ENCODE data around the gene SHISAL2B.

Gene SHISAL2B

GRCh38 chr5:64744914-64745313 is 54.6 kb downstream of the SHISAL2B start:
- no peak overlapping the region for H3K9ac ChIP-seq
- no peaks in the 10 kb centered on the region for H3K9me3 ChIP-seq
- no peak overlapping the region for H3K4me2 ChIP-seq
- peaks cover 35% of the 10 kb centered on the region for H4K20me1 ChIP-seq
- no peak overlapping the region for H3K27ac ChIP-seq
- peaks cover 50% of the 10 kb centered on the region for H3K36me3 ChIP-seq
- no peak overlapping the region for H3K4me3 ChIP-seq
- peaks cover 10% of the 10 kb centered on the region; the same call in 1 of the 2 replicates for H3K4me1 ChIP-seq
- no peaks in the 10 kb centered on the region for H3K27me3 ChIP-seq
- no peak for TF ChIP-seq Cebpa-rat (IDR thresholded peaks at IDR 0.05)

- Histone ChIP-seq H3K4me1 (peaks cover 10% of the 10 kb centered on the region; the same call in 1 of the 2 replicates), H4K20me1 (peaks cover 37% of the 10 kb centered on the region), H3K4me2 (no peak overlapping the region), H3K27me3 (no peaks in the 10 kb centered on the region), H3K4me3 (no peak overlapping the region), H3K27ac (no peak overlapping the region), H3K9me3 (no peaks in the 10 kb centered on the region), H3K9ac (no peak overlapping the region), H3K36me3 (peaks cover 46% of the 10 kb centered on the region)
- TF ChIP-seq Cebpa-rat (IDR thresholded peaks at IDR 0.05) = no peak
Measured at GRCh38 chr5:64746446-64746845, 56.1 kb downstream of the SHISAL2B start.

- H3K9ac ChIP-seq = no peak overlapping the region
Measured at GRCh38 chr5:64749385-64749784, 59.1 kb downstream of the SHISAL2B start.

DNA sequence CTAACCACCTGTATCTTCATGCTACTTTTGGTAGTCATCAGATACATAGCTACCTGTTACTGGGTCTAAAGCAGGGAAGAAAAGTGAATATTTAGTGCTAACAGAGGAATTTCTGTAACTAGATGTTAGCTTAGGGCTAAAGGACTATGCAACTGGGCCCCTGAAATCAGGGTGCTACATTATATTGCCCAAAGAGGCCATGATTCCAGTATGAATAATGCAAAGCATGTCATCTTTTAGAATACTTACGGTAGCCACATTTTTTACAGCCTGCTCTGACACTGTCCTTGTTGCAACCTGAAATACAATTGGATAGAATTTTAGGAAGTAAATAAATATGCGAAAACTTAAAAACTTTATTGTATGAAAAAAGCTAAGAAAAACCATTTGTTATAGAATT is 63.8 kb downstream of the SHISAL2B start:
- no peaks in the 10 kb centered on the region for H3K27me3 ChIP-seq
- H3K9ac ChIP-seq = no peak overlapping the region
- no peaks in the 10 kb centered on the region for H3K4me1 ChIP-seq
- peaks cover 57% of the 10 kb centered on the region for H3K36me3 ChIP-seq
- no peak overlapping the region for H3K4me2 ChIP-seq
- H4K20me1 ChIP-seq = peaks cover 59% of the 10 kb centered on the region
- no peak for TF ChIP-seq Cebpa-rat (IDR thresholded peaks at IDR 0.05)
- H3K4me3 ChIP-seq = no peak overlapping the region
- no peaks in the 10 kb centered on the region for H3K9me3 ChIP-seq
- no peak overlapping the region for H3K27ac ChIP-seq

More at GRCh38 chr5:64749385-64749784, 59.1 kb downstream of the SHISAL2B start:
- H3K4me3 ChIP-seq = no peak overlapping the region
- H3K4me2 ChIP-seq = no peak overlapping the region
- no peak overlapping the region for H3K27ac ChIP-seq
- no peaks in the 10 kb centered on the region for H3K27me3 ChIP-seq
- peaks cover 37% of the 10 kb centered on the region for H4K20me1 ChIP-seq
- TF ChIP-seq Cebpa-rat (IDR thresholded peaks at IDR 0.05) = no peak
- no peaks in the 10 kb centered on the region for H3K4me1 ChIP-seq
- H3K36me3 ChIP-seq = peaks cover 51% of the 10 kb centered on the region
- no peaks in the 10 kb centered on the region for H3K9me3 ChIP-seq

GRCh38 chr5:64758901-64759300 is 68.6 kb downstream of the SHISAL2B start:
- no peak overlapping the region for H3K4me3 ChIP-seq
- H3K27ac ChIP-seq = no peak overlapping the region
- H3K36me3 ChIP-seq = peaks cover 71% of the 10 kb centered on the region
- no peak overlapping the region for H3K4me2 ChIP-seq
- H4K20me1 ChIP-seq = peaks cover 94% of the 10 kb centered on the region
- no peak overlapping the region for H3K9ac ChIP-seq
- H3K27me3 ChIP-seq = no peaks in the 10 kb centered on the region
- H3K4me1 ChIP-seq = no peaks in the 10 kb centered on the region
- no peaks in the 10 kb centered on the region for H3K9me3 ChIP-seq
- TF ChIP-seq Cebpa-rat (IDR thresholded peaks at IDR 0.05) = no peak

DNA sequence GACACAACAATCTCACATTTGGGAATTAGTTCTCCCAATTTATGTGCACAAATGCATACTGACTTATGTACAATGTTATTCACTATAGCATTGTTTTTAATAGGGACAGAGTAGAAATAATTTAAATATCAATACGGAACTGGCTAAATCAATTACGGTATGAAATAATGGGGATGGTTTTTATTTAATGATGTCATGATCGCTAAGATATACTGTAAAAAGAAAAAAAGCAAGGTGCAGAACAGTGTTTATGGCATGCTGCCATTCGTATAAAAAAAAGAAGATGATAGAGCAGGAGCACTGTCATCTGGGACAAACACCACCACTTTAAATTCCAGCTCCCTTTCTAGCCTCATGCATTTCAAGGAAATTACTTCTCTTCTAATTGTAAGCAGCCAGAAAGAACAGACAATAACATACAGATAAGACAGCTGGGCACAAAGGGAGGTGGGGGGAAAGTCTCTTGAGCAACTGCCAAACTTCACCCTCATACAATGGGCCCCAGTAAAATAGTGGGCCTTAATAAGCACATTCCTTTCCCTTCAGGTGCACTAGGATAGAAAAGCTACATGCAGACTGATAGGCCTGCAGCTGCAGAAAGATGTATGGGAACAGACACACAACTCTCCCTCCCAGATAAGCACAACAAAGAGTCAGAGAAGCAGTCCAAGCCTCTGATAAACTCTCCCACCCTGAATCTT is 69.8 kb downstream of the SHISAL2B start:
- Histone ChIP-seq H3K9me3 (no peaks in the 10 kb centered on the region), H4K20me1 (peaks cover 94% of the 10 kb centered on the region), H3K27ac (no peak overlapping the region), H3K36me3 (peaks cover 71% of the 10 kb centered on the region), H3K9ac (no peak overlapping the region), H3K4me2 (no peak overlapping the region), H3K27me3 (no peaks in the 10 kb centered on the region), H3K4me1 (no peaks in the 10 kb centered on the region), H3K4me3 (no peak overlapping the region)
- no peak for TF ChIP-seq Cebpa-rat (IDR thresholded peaks at IDR 0.05)

GRCh38 chr5:64763948-64764503 is 73.7 kb downstream of the SHISAL2B start:
- Histone ChIP-seq H3K27me3 (no peaks in the 10 kb centered on the region), H3K27ac (no peak overlapping the region), H3K4me1 (peaks cover 22% of the 10 kb centered on the region), H3K9me3 (no peaks in the 10 kb centered on the region), H3K4me2 (no peak overlapping the region), H3K36me3 (peaks cover 62% of the 10 kb centered on the region), H4K20me1 (peaks cover 78% of the 10 kb centered on the region), H3K9ac (no peak overlapping the region), H3K4me3 (no peak overlapping the region)
- TF ChIP-seq Cebpa-rat (IDR thresholded peaks at IDR 0.05) = no peak

GRCh38 chr5:64765804-64766504 is 75.7 kb downstream of the SHISAL2B start:
- Histone ChIP-seq H4K20me1 (peaks cover 59% of the 10 kb centered on the region), H3K4me1 (peaks cover 40% of the 10 kb centered on the region), H3K4me3 (no peak overlapping the region), H3K4me2 (peak overlapping the region; percentile 84), H3K36me3 (peaks cover 42% of the 10 kb centered on the region), H3K27ac (no peak overlapping the region), H3K9ac (no peak overlapping the region), H3K27me3 (no peaks in the 10 kb centered on the region), H3K9me3 (no peaks in the 10 kb centered on the region)
- TF ChIP-seq Cebpa-rat (IDR thresholded peaks at IDR 0.05) = no peak

- no peak for TF ChIP-seq Cebpa-rat (IDR thresholded peaks at IDR 0.05)
- Histone ChIP-seq H4K20me1 (peaks cover 49% of the 10 kb centered on the region), H3K9me3 (no peaks in the 10 kb centered on the region), H3K27me3 (no peaks in the 10 kb centered on the region), H3K36me3 (peaks cover 33% of the 10 kb centered on the region), H3K9ac (peak overlapping the region; percentile 96; the same call in 1 of the 2 replicates), H3K4me1 (peaks cover 43% of the 10 kb centered on the region), H3K27ac (no peak overlapping the region), H3K4me3 (peak overlapping the region; percentile 96), H3K4me2 (peak overlapping the region; percentile 84)
Measured at GRCh38 chr5:64766941-64767340, 76.6 kb downstream of the SHISAL2B start.

All from BLaER1 (cell line).